KOPT-K1 (cell line): ENCODE data around the gene HSD11B1L.
"Not testable (repeated sequence)": the region's sequence is repeated elsewhere in the genome, so short reads cannot be mapped to it uniquely, and the experiment has no call there.

Experiments
- H3K27ac ChIP-seq: fragments of 200-600 bp; sonication (generic); 2 replicates; pipeline ENCODE4 v1.5.1; 2016; ENCODE audit warnings: antibody characterized with exemption, mild to moderate bottlenecking, low read depth, low read length; ENCODE audit not compliant: poor library complexity, severe bottlenecking
- H3K36me3 ChIP-seq: fragments of 200-600 bp; sonication (generic); 2 replicates; pipeline ENCODE4 v1.5.1; 2017; ENCODE audit warnings: antibody characterized with exemption, mild to moderate bottlenecking, low read length, moderate library complexity; ENCODE audit not compliant: insufficient read depth
- H3K9me3 ChIP-seq: fragments of 200-600 bp; sonication (generic); 2 replicates; pipeline ENCODE4 v1.5.1; 2017; ENCODE audit warnings: antibody characterized with exemption, low read length, mild to moderate bottlenecking; ENCODE audit not compliant: insufficient read depth, poor library complexity, severe bottlenecking

The HSD11B1L gene

DNA sequence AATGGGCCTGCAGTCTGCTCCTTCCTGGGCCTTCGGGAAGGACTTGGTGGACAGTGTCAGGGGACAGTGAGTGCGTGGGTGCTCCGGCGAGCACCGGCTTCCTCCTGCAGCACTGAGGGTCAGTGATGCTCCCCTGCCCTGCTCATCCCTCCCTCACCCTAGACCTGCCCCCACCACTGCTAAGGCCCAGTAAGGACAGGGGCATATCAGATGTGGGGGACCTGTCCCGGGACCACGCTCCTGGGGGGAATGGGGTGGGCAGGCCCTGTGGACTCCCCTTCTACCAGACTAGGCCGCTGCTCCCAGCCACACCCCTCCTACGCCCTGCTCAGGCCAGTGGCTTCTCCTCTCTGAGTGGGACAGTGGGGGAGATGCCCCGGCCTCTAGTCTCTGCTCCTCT lies 3.7 kb upstream of the HSD11B1L start:
- no peaks in the 10 kb centered on the region for H3K9me3 ChIP-seq
- H3K27ac ChIP-seq: no peak overlapping the region
- H3K36me3 ChIP-seq: peaks cover 22% of the 10 kb centered on the region

DNA sequence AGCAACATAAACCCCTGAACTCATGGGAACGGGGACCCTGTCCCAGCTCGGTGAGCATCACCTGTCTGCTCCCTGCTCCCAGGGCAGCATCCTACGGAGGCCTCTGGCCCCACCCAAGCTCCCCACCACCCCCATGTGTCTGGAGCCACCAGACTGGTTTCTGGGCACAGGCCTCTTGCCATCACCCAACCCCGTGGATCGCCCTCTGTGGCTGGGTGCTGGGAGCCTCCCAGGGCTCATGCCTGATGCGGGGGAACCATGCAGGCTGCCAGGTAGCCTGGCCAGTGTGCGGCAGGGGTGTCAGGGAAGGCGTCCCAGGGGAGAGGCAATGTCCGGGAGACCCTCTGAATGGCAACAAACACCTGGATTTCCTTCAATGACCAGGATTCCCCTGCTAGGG lies 3.2 kb upstream of the HSD11B1L start:
- Histone ChIP-seq H3K27ac (no peak overlapping the region), H3K9me3 (no peaks in the 10 kb centered on the region), H3K36me3 (peaks cover 20% of the 10 kb centered on the region; the same call in 1 of the 2 replicates)

DNA sequence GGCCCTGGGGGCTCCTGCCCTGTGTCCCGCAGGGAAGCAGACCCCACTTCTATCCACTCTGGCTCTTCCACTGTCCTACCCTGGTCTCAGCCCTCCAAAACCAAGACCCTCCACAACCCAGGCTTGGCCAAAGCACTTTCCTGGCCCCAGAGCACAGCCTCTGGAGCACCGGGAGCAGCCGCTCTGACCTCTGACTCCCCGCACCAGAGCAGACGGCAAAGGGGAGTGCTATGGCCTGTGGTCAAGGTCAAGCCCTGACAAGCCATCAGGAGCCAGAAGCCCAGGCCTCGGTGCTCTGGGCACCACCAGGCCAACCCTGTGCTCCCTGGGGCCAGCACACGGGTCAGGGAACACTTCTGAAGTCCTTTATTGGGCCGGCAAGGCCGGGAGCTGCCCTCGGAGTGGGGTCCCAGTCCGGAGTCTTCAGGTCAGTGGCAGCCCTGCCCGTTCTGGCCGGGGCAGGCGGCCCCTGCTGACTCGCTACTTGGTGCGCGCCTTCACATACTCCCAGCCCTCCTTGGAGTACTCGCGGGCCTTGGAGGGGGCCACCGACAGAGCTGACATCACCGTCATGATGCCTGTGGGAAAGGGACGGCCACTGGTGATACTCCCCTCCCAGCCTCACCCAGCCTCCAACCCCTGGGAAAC lies 2.6 kb upstream of the HSD11B1L start:
- no peak overlapping the region for H3K27ac ChIP-seq
- H3K9me3 ChIP-seq: no peaks in the 10 kb centered on the region
- peaks cover 15% of the 10 kb centered on the region; the same call in 1 of the 2 replicates for H3K36me3 ChIP-seq

GRCh38 chr19:5679289-5680083 lies 1.3 kb upstream of the HSD11B1L start:
- peaks cover 7% of the 10 kb centered on the region; the same call in 1 of the 2 replicates for H3K36me3 ChIP-seq
- H3K27ac ChIP-seq: peak overlapping the region; percentile 57
- no peaks in the 10 kb centered on the region for H3K9me3 ChIP-seq

- Histone ChIP-seq H3K9me3 (no peaks in the 10 kb centered on the region), H3K27ac (peak overlapping the region; percentile 57), H3K36me3 (0 out of 2 replicates have a peak, but pooled peaks cover 3% of the 10 kb centered on the region)
Measured at GRCh38 chr19:5680084-5680436, 767 bp upstream of the HSD11B1L start.

DNA sequence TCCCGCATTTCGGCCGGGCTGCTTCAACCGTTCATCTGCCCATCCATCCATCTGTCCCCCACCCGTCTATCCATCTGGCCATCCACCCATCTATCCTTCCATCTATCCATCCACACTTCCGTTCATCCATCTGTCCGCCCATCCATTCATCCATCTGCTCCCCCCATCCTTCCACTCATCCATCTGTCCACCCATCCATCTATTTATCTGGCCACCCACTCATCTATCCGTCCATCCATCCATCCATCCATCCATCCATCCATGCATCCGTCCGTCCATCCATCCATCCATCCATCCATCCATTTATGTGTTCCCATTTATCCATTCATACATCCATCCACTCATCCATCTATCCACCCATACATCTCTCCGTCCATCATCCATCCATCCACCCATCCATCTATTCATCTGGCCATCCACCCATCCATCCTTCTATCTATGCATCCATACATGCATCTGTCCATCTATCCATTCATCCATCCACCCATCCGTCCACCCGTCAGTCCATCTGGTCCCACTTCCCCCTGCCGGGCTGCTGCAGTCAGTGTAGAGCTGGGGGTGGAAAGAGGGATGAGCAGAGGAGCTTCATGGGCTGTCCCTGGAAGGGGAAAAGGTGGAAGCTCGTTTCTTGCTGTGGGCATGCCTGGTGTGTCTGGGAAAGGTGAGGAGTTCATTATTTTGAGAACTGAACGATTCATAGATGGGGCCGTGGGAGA lies 722 bp downstream of the HSD11B1L start:
- Histone ChIP-seq H3K36me3 (no peaks in the 10 kb centered on the region), H3K9me3 (no peaks in the 10 kb centered on the region), H3K27ac (no peak overlapping the region)

GRCh38 chr19:5682107-5682482 lies 1.3 kb downstream of the HSD11B1L start:
- Histone ChIP-seq H3K27ac (no peak overlapping the region), H3K36me3 (no peaks in the 10 kb centered on the region)

DNA sequence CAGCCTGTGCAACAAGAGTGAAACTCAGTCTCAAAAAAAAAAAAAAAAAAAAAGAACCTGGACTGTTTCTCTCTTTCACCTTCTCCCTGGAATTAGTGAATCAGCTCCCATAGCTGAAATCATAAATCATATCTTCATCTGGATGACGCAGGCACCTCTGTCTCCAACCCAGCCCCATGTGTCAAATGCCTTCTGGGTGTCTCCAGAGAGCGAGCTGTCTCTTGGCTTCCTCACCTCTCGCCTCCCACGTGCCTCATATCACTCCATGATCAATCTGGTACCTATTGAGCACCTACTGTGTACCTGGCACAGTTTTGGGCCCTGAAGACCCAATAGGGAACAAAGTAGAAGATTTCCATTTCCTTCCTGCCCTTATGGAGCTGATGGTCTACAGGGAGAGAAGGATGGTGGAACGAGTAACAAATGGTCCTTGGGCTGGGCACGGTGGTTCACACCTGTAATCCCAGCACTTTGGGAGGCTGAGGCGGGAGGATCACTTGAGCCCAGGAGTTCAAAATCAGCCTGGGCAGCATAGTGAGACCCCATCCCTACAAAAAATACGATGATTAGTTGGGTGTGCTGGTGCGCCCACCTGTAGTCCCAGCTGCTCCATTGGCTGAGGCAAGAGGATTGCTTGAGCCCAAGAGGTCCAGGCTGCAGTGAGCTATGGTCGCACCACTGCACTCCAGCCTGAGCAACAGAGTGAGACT lies 2.5 kb downstream of the HSD11B1L start:
- no peaks in the 10 kb centered on the region for H3K36me3 ChIP-seq
- no peak overlapping the region for H3K27ac ChIP-seq
- H3K9me3 ChIP-seq: no peaks in the 10 kb centered on the region

More at GRCh38 chr19:5682107-5682482, 1.3 kb downstream of the HSD11B1L start:
- H3K9me3 ChIP-seq: no peaks in the 10 kb centered on the region

DNA sequence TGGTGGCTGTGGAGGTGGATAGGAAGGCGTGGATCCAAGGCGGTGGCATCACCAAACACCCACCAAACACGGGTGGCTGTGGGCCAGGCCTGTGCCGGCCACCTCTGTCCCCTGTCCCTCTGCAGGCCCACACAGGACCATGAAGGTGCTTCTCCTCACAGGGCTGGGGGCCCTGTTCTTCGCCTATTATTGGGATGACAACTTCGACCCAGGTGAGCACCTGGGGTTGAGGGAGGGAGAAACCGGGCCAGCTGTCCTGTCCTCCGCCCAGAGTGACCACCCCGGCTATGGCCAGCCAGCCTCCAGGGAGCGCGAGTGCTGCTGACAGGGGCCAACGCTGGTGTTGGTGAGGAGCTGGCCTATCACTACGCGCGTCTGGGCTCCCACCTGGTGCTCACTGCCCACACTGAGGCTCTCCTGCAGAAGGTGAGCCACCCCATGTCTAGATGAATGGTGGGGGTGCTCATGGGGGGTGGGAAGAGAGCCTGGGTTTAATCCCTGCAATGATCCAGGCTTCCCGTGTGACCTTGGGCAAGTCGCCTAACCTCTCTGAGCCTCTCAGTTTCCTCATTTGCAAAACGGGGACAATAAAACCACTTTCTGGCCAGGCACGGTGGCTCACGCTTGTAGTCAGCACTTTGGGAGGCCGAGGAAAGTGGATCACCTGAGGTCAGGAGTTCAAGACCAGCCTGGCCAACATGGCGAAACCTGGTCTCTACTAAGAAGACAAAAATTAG lies 4.0 kb downstream of the HSD11B1L start:
- H3K9me3 ChIP-seq: no peaks in the 10 kb centered on the region
- no peaks in the 10 kb centered on the region for H3K36me3 ChIP-seq
- H3K27ac ChIP-seq: no peak overlapping the region

DNA sequence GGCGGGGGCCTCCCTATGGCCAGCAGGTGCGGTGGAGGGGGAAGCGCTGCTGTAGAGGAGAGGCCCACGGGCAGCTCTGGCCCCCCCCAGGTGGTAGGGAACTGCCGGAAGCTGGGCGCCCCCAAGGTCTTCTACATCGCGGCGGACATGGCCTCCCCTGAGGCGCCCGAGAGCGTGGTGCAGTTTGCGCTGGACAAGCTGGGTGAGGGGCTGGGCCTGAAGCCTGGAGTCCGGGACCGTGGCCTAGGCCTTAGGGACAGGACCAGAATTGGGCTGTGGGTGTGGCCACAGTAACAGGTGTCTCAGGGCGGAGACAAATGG lies 5.5 kb downstream of the HSD11B1L start:
- H3K9me3 ChIP-seq: no peaks in the 10 kb centered on the region
- H3K27ac ChIP-seq: peak overlapping the region; percentile 43
- peaks cover 6% of the 10 kb centered on the region for H3K36me3 ChIP-seq

DNA sequence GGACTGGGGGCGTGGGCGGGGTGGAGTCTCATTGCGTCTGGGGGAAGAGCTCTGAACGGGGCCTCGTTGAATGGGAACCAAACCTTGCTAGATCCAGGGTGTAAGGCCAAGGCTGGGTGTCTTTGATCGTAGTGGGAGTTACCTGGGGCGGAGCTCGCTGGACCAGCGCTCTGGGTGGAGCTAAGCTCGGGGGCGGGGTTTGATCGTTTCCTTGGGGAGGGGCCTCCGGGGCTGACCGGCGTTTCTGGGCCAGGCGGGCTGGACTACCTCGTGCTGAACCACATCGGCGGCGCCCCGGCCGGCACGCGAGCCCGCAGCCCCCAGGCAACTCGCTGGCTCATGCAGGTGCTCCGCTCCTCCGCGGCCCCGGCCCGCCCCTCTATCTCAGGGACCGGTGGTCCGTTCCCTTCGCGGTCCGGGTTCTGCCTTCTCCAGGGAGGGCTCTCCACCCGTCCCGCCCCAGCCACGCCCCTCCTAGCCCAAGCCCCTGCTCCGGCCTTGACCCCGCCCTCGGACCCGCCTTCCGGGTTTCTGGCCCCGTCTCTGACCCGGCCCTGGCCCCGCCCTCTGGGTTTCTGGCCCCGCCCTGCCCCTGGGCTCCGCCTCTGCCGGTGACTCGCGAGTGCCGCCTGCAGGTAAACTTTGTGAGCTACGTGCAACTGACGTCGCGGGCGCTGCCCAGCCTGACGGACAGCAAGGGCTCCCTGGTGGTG lies 6.0 kb downstream of the HSD11B1L start:
- peaks cover 11% of the 10 kb centered on the region for H3K36me3 ChIP-seq
- H3K27ac ChIP-seq: peak overlapping the region; percentile 43
- H3K9me3 ChIP-seq: no peaks in the 10 kb centered on the region

DNA sequence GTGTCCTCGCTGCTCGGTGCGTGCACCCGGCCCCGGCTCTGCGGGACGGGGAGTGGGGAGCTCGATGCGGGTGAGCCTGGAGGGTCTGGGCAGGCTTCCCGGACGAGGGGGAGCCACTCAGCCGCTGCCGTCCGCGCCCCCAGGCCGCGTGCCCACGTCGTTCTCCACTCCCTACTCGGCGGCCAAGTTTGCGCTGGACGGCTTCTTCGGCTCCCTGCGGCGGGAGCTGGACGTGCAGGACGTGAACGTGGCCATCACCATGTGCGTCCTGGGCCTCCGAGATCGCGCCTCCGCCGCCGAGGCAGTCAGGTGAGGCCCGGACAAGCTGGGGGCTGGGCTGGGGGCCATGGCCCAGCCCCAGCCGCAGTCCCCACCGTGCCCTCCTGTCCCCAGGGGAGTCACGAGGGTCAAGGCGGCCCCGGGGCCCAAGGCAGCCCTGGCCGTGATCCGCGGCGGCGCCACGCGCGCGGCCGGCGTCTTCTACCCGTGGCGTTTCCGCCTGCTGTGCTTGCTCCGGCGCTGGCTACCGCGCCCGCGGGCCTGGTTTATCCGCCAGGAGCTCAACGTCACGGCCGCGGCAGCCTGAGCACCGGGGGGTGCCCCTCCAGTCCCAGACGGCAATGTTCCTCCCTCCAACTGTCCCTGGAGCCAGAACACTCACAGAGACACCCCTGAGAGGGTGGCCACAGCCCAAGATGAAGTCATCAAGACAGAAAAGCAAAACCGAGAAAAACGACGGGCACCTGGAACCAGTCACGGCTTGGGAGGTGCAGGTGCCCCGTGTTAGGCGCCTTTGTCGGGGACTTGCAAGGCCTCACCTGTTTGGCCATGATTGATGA lies 6.8 kb downstream of the HSD11B1L start:
- H3K36me3 ChIP-seq: peaks cover 18% of the 10 kb centered on the region
- no peak overlapping the region for H3K27ac ChIP-seq
- H3K9me3 ChIP-seq: no peaks in the 10 kb centered on the region

- not testable (repeated sequence) for H3K9me3 ChIP-seq, H3K27ac ChIP-seq
- H3K36me3 ChIP-seq: peaks cover 26% of the 10 kb centered on the region
Measured at GRCh38 chr19:5688262-5688881, 7.5 kb downstream of the HSD11B1L start.
